CMK (cell line): ENCODE data around the gene LYRM9.
"Not testable (repeated sequence)": the region's sequence is repeated elsewhere in the genome, so short reads cannot be mapped to it uniquely, and the experiment has no call there.

Experiments used
- DNase-seq: peaks from one replicate; pipeline ENCODE4 v3.0.0-alpha.2; 2010; ENCODE audit warnings: low read depth

Gene LYRM9

GRCh38 chr17:27839571-27840405, 53.4 kb downstream of the LYRM9 start:
- not testable (repeated sequence) for DNase-seq

GRCh38 chr17:27838607-27839006, 54.6 kb downstream of the LYRM9 start:
- DNase-seq, result not testable (repeated sequence)

- DNase-seq, result not testable (repeated sequence)
Measured at GRCh38 chr17:27837769-27838168, 55.4 kb downstream of the LYRM9 start.

GRCh38 chr17:27836651-27837050, 56.5 kb downstream of the LYRM9 start:
- DNase-seq, result no peak

GRCh38 chr17:27834571-27834970, 58.6 kb downstream of the LYRM9 start:
- no peak for DNase-seq

- DNase-seq, result no peak
Measured at GRCh38 chr17:27832831-27833230, 60.3 kb downstream of the LYRM9 start.

- not testable (repeated sequence) for DNase-seq
Measured at GRCh38 chr17:27829888-27830287, 63.3 kb downstream of the LYRM9 start.

GRCh38 chr17:27829143-27829711, 63.9 kb downstream of the LYRM9 start:
- DNase-seq, result not testable (repeated sequence)
